DND-41 (cell line): Measurements from ENCODE around the gene A2M.

Experiments used
- ATAC-seq: fragments of 200-7000 bp; cut with Tn5 transposase; 3 replicates; pipeline ENCODE4 v1.9.1; 2021; ENCODE audit warnings: low read depth; ENCODE audit not compliant: insufficient read depth
- DNase-seq: peaks from one replicate; pipeline ENCODE4 v3.0.0-alpha.2; 2020
- H2AFZ ChIP-seq: 2 replicates; pipeline ENCODE4 v1.6.0; 2012; ENCODE audit warnings: low read depth, low read length
- H3K27ac ChIP-seq: 2 replicates; pipeline ENCODE4 v1.5.1; 2012; ENCODE audit warnings: low read length, inconsistent platforms
- H3K27me3 ChIP-seq: fragments of 200-600 bp; sonication (generic); 2 replicates; pipeline ENCODE4 v1.6.0; 2012; ENCODE audit warnings: low read length, mild to moderate bottlenecking, inconsistent platforms; ENCODE audit not compliant: insufficient read depth, poor library complexity
- H3K36me3 ChIP-seq: 2 replicates; pipeline ENCODE4 v1.5.1; 2012; ENCODE audit warnings: low read length, inconsistent platforms; ENCODE audit not compliant: insufficient read depth
- H3K4me1 ChIP-seq: 2 replicates; pipeline ENCODE4 v1.5.1; 2012; ENCODE audit warnings: mild to moderate bottlenecking, low read length; ENCODE audit not compliant: insufficient read depth
- H3K4me2 ChIP-seq: 2 replicates; pipeline ENCODE4 v1.6.0; 2012; ENCODE audit warnings: mild to moderate bottlenecking, moderate library complexity, low read length, inconsistent platforms; ENCODE audit not compliant: insufficient read depth
- H3K4me3 ChIP-seq, 2 experiments: fragments of 200-600 bp in 1 of 2; shearing (Covaris generic) in 1 of 2; 2 replicates each; pipeline ENCODE4 v1.5.1; 2012 to 2016; ENCODE audit warnings: inconsistent platforms in 2 of 2, low read length in 2 of 2, mild to moderate bottlenecking in 2 of 2, low read depth in 1 of 2, moderate library complexity in 1 of 2
- H3K79me2 ChIP-seq: 2 replicates; pipeline ENCODE4 v1.6.0; 2012; ENCODE audit warnings: low read length, inconsistent platforms; ENCODE audit not compliant: insufficient read depth
- H3K9ac ChIP-seq: 2 replicates; pipeline ENCODE4 v1.6.0; 2012; ENCODE audit warnings: low read depth, mild to moderate bottlenecking, inconsistent platforms, low read length, moderate library complexity
- H3K9me3 ChIP-seq: 2 replicates; pipeline ENCODE4 v1.5.1; 2012; ENCODE audit warnings: low read length, moderate library complexity, mild to moderate bottlenecking, inconsistent platforms; ENCODE audit not compliant: insufficient read depth, severe bottlenecking
- H4K20me1 ChIP-seq: 2 replicates; pipeline ENCODE4 v1.6.0; 2012; ENCODE audit warnings: low read length; ENCODE audit not compliant: insufficient read depth
- EZH2 ChIP-seq: IDR thresholded peaks from 3 replicates; pipeline ENCODE4 v1.6.1; 2012; ENCODE audit warnings: borderline replicate concordance, low read depth, mild to moderate bottlenecking, moderate library complexity, low read length, inconsistent platforms; ENCODE audit not compliant: severe bottlenecking
- TF ChIP-seq, protein P1 (sequence below): IDR thresholded peaks from 2 replicates; pipeline ENCODE4 v1.5.1; 2012; ENCODE audit warnings: borderline replicate concordance, low read length, moderate library complexity, mild to moderate bottlenecking; ENCODE audit not compliant: poor library complexity, severe bottlenecking; ENCODE audit errors: extremely low read depth

A2M gene

DNA sequence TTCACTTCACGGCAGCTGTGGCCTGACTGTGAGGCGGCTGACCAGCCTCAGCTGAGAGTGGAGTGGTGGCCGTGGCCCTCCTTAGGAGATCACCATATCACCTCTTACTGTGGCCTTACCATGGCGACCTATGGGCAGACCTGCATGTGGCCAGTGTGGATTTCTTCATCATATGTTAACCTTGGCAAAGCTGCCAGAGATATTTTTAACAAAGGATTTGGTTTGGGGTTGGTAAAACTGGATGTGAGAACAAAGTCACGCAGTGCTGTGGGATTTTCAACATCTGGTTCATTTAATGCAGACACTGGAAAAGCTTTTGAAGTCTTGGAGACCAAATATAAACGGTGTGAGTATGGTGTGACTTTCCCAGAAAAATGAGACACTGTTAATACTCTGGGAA lies 79.5 kb downstream of the A2M start:
- Histone ChIP-seq H3K79me2 (no peaks in the 10 kb centered on the region), H3K9me3 (no peaks in the 10 kb centered on the region), H2AFZ (no peak overlapping the region), H3K4me1 (no peaks in the 10 kb centered on the region), H3K4me3 (no peak overlapping the region), H4K20me1 (no peaks in the 10 kb centered on the region), H3K4me2 (no peak overlapping the region), H3K27ac (no peak overlapping the region), H3K36me3 (no peaks in the 10 kb centered on the region), H3K9ac (no peak overlapping the region), H3K27me3 (no peaks in the 10 kb centered on the region)
- DNase-seq (no peak), ATAC-seq (no peak)
- TF ChIP-seq, protein P1, sequence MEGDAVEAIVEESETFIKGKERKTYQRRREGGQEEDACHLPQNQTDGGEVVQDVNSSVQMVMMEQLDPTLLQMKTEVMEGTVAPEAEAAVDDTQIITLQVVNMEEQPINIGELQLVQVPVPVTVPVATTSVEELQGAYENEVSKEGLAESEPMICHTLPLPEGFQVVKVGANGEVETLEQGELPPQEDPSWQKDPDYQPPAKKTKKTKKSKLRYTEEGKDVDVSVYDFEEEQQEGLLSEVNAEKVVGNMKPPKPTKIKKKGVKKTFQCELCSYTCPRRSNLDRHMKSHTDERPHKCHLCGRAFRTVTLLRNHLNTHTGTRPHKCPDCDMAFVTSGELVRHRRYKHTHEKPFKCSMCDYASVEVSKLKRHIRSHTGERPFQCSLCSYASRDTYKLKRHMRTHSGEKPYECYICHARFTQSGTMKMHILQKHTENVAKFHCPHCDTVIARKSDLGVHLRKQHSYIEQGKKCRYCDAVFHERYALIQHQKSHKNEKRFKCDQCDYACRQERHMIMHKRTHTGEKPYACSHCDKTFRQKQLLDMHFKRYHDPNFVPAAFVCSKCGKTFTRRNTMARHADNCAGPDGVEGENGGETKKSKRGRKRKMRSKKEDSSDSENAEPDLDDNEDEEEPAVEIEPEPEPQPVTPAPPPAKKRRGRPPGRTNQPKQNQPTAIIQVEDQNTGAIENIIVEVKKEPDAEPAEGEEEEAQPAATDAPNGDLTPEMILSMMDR, result no peak
- no peak for TF ChIP-seq EZH2

DNA sequence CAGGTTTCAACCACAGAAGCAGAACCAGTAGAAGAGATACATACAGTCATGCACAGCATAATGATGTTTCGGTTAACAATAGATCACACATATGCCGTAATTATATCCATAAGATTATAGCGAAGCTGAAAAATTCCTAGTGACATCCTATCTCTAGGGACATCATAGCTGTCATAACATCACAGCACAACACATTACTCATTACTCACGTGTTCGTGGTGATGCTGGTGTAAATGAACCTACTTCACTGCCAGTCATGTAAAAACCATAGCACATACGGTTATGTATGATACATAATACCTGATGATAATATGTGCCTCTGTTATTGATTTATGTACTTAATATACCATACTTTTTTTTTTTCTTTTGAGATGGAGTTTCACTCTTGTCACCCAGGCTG lies 81.6 kb downstream of the A2M start:
- no peak for ATAC-seq
- no peaks in the 10 kb centered on the region for H3K36me3 ChIP-seq
- no peak overlapping the region for H3K9ac ChIP-seq
- DNase-seq, result no peak
- no peaks in the 10 kb centered on the region for H3K79me2 ChIP-seq
- no peak overlapping the region for H3K4me2 ChIP-seq
- no peaks in the 10 kb centered on the region for H3K9me3 ChIP-seq
- no peak overlapping the region for H2AFZ ChIP-seq
- H3K4me3 ChIP-seq, result no peak overlapping the region
- H4K20me1 ChIP-seq, result no peaks in the 10 kb centered on the region
- TF ChIP-seq EZH2, result no peak
- TF ChIP-seq, protein P1, result no peak
- no peak overlapping the region for H3K27ac ChIP-seq
- H3K4me1 ChIP-seq, result no peaks in the 10 kb centered on the region
- H3K27me3 ChIP-seq, result no peaks in the 10 kb centered on the region

DNA sequence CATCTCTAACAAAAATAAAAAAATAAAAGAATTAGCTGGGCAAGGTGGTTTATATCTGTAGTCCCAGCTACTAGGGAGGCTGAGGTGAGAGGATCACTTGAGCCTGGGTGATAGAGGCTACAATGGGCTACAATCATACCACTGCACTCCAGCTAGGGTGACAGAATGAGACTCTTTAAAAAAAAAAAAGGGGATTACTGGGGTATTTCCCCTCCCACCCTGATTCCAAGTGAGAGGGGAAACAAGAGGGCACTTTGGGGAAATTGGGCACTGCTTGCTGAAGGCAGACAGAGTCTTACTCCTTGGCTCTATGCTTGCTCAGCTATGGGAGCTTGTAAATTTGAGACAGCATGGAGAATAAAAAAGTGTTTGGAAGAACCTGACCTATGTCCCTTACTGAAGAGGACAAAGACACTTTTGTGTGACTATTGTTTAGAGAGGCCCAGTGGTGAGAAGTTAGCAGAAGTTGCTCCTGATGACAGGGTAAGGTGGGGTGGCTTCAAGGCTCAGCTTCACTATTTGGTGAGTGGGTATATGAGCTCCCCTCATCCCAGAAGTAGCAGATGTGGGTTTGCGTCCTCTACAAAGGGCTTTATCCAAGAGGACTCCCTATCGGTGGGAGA lies 82.3 kb downstream of the A2M start:
- no peak for ATAC-seq
- no peaks in the 10 kb centered on the region for H3K36me3 ChIP-seq
- no peak for DNase-seq
- H3K4me3 ChIP-seq, result no peak overlapping the region
- H3K4me1 ChIP-seq, result no peaks in the 10 kb centered on the region
- no peaks in the 10 kb centered on the region for H4K20me1 ChIP-seq
- no peak overlapping the region for H2AFZ ChIP-seq
- no peak overlapping the region for H3K4me2 ChIP-seq
- H3K27me3 ChIP-seq, result no peaks in the 10 kb centered on the region
- H3K9me3 ChIP-seq, result no peaks in the 10 kb centered on the region
- no peak overlapping the region for H3K27ac ChIP-seq
- no peaks in the 10 kb centered on the region for H3K79me2 ChIP-seq
- TF ChIP-seq, protein P1, result no peak
- no peak for TF ChIP-seq EZH2
- no peak overlapping the region for H3K9ac ChIP-seq
